ENCODE measurements around the gene RPS5.

The RPS5 gene

GRCh38 chr19:58385313-58385890 is 1.7 kb upstream of the RPS5 start:
- no peak for DNase-seq (ENCODE audit: low spot score)

- no peak for DNase-seq (ENCODE audit: low spot score)
Observed at GRCh38 chr19:58385891-58386575, 1.0 kb upstream of the RPS5 start.

GRCh38 chr19:58387338-58388174 is 487 bp downstream of the RPS5 start:
- no peak for DNase-seq (ENCODE audit: low spot score)

GRCh38 chr19:58388175-58388526 is 1.1 kb downstream of the RPS5 start:
- DNase-seq (ENCODE audit: low spot score): no peak

GRCh38 chr19:58392945-58393724 is 6.1 kb downstream of the RPS5 start:
- DNase-seq (ENCODE audit: low spot score): no peak

DNA sequence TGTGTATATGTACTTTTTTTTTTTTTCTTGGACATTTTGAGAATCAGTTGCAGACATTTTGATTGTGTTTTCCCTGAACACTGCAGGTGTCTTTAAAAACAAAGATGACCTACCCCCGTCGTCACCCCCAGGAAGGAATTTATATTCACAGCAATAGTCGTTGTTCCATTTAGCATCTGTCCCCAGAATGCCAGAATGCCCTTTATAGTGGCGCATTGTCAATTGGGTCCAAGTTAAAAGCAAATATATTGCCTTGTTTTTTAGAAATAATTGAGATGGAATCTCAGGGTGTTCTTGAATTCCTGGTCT is 6.6 kb downstream of the RPS5 start:
- DNase-seq (ENCODE audit: low spot score): no peak

DNA sequence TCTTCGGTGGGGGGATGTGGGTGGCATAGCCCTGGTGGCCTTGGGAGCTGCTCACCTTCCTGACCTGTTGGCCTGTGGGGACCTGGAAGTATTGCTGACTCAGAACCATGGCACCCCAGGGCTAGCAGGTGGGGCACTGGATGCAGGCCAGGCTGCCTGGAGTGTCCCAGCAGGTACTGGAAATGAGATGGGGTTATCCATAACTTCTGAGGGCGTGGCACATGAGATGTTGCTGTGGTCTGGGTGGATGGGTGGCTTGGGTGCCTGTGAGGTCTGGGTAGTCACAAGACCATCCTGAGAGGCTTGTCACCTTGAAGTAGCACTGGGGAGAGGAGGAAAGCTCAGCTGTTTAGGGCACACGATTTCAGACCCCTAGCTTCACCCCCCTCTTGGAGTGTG is 7.8 kb downstream of the RPS5 start:
- DNase-seq (ENCODE audit: low spot score): no peak

- DNase-seq (ENCODE audit: low spot score): no peak
Observed at GRCh38 chr19:58395220-58395978, 8.3 kb downstream of the RPS5 start, which contains the start of gene RNF225. TSS of gene RNF225 (plus strand) at chr19:58395656. CDS start at chr19:58396090, 434 bp downstream.

- DNase-seq (ENCODE audit: low spot score): no peak
Observed at GRCh38 chr19:58395979-58396627, 9.0 kb downstream of the RPS5 start.

DNA sequence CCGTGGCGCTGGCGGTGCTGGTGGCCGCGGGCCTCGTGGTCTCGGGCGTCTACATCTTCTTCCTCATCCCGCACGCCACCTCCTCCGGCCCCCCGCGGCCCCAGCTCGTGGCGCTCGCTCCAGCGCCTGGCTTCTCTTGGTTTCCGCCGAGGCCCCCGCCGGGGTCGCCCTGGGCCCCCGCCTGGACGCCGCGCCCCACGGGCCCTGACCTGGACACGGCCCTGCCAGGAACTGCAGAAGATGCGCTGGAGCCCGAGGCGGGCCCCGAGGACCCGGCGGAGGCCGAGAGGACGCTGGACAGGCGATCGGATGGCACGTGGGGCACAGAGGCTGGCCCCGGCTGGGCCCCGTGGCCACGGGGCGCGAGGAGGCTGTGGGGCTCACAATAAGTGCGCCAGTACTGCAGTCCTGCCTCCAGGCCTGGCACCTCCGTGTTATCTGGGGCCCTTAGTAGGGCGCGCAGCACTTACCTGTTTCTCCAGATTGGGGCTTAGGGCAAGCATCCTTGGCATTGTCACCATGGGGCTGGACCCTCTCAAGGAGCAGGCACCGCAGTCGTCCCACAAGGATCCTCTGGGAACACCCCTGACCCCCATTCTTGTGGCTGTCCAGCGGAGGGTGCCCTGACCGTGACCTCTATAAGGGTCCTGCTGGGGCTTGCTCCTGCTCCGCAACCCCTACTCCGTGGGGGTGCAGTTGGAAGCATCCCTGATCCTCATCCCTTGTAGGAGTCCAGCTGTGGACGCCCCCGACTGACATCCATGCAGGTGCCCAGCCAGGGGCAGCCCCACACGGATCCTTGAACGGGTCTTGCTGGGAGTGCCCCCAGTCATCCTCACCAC is 9.8 kb downstream of the RPS5 start:
- DNase-seq (ENCODE audit: low spot score): no peak

DNA sequence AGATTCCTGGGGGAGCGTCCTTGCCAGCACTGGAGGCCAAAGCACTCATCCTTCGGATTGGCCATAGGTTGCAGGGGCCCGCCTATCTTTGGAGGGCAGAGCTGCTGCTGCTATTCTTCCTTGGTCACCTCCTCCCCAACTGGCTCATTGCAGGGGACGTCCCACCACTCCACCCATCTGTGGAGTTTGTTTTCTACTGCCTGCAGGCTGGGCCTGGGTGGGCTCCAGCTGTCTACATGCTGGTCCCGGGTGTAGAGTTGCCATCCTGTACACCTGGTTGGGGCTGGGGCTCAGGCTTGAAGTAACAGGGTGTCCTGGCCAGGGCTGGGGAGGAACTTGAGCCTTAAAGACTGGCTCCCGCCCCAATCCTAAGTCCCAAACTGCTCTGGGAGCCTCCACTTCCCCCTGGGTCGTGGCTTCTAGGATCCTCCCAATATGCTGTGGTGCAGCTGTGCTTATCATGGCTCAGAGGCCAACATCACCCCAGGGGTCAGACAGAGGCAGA is 10.5 kb downstream of the RPS5 start:
- no peak for DNase-seq (ENCODE audit: low spot score)

GRCh38 chr19:58398087-58398486 is 11.0 kb downstream of the RPS5 start:
- no peak for DNase-seq (ENCODE audit: low spot score)

DNA sequence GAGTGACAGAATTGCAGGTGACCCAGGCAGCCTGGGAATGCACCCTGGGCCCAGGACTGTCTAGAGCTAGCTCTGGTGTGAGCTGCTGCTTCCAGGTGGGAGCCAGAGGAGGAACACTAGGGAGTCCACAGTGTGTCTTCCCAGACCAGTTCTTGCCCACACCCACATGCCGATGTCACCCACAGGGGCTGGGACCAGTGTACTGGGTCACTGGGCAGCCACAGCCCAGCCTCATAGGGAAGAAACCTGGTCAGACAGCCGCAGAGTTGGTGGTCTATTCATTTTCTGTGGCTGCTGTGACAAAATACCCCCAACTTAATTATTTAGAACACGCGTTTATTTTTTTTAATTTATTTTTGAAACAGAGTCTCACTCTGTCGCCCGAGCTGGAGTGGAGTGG is 11.5 kb downstream of the RPS5 start:
- DNase-seq (ENCODE audit: low spot score): no peak

DNA sequence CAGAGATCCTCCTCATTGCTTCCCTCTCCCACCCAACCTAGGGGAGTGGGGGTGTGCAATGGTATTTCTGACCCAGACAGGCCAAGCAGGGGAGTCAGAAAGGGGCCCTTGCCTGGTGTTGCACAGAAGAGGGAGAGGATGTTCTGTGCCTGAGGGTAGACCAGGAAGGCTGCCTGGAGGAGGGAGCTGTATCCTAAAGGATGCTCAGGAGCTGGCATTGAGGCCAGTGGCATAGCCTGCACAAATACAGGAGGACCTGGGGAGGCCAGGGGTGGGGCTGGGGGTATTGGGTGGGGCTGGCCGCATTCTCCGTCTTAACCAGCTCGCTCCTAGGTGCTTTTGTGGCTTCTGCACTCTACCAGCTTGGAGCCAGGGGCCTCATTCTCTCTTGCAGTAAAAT is 12.8 kb downstream of the RPS5 start:
- DNase-seq (ENCODE audit: low spot score): no peak

- DNase-seq (ENCODE audit: low spot score): no peak
Observed at GRCh38 chr19:58400316-58400915, 13.3 kb downstream of the RPS5 start.

GRCh38 chr19:58400916-58401839 is 14.1 kb downstream of the RPS5 start:
- peak; percentile 97 for DNase-seq (ENCODE audit: low spot score)

DNA sequence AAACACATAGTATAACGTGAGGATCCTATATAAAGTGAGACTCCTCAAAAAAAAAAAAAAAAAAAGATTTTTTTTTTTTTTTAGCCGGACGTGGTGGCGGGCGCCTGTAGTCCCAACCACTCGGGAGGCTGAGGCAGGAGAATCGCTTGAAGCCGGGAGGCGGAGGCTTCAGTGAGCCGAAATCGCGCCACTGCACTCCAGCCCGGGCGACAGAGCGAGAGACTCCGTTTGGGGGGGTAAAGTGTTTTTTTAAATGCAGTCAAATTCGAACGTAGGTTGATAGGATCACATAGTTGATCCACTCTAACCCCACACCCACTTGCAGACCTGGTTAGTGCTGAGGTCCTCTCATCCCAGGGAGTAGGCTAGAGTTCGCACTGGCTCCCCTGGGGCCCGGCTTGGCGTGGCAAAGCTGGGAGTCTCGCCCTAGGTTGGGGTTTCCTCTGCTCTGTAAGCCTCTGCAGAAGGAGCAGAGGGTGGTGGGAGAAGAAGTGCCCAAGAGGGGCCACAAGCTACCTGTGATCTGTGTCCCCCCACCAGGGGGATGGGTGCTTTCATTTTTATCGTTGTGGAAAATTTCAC is 14.9 kb downstream of the RPS5 start:
- DNase-seq (ENCODE audit: low spot score): no peak

Measured in SK-N-DZ (cell line).